Measurements from ENCODE around the gene TMEM151A.
A peak's percentile ranks its signal among the peaks of the same experiment; 100 is the strongest.

TMEM151A gene

GRCh38 chr11:66283461-66284105, 8.1 kb upstream of the TMEM151A start:
- no peak for DNase-seq

GRCh38 chr11:66284526-66285078, 7.1 kb upstream of the TMEM151A start:
- DNase-seq: no peak

- DNase-seq: no peak
Measured at GRCh38 chr11:66285250-66285947, 6.3 kb upstream of the TMEM151A start.

- DNase-seq: no peak
Measured at GRCh38 chr11:66286699-66287098, 5.0 kb upstream of the TMEM151A start.

GRCh38 chr11:66287211-66287888, 4.3 kb upstream of the TMEM151A start:
- no peak for DNase-seq

GRCh38 chr11:66287889-66288670, 3.6 kb upstream of the TMEM151A start:
- DNase-seq: no peak

- DNase-seq: peak; percentile 97
Measured at GRCh38 chr11:66288671-66289547, 2.8 kb upstream of the TMEM151A start, which contains the start of gene YIF1A. YIF1A (minus strand) TSS chr11:66289143; CDS start chr11:66288985, 158 bp downstream.

GRCh38 chr11:66289548-66290329, 2.0 kb upstream of the TMEM151A start:
- DNase-seq: peak; percentile 49

GRCh38 chr11:66290330-66290621, 1.4 kb upstream of the TMEM151A start:
- no peak for DNase-seq

- DNase-seq: no peak
Measured at GRCh38 chr11:66291303-66291705, 390 bp upstream of the TMEM151A start.

GRCh38 chr11:66292543-66293332, 1.0 kb downstream of the TMEM151A start:
- DNase-seq: no peak

- DNase-seq: no peak
Measured at GRCh38 chr11:66293352-66293751, 1.7 kb downstream of the TMEM151A start.

- no peak for DNase-seq
Measured at GRCh38 chr11:66293777-66294625, 2.3 kb downstream of the TMEM151A start.

- DNase-seq: no peak
Measured at GRCh38 chr11:66294626-66295620, 3.2 kb downstream of the TMEM151A start.

GRCh38 chr11:66297610-66298009, 5.9 kb downstream of the TMEM151A start:
- DNase-seq: no peak

- no peak for DNase-seq
Measured at GRCh38 chr11:66299186-66299585, 7.5 kb downstream of the TMEM151A start.

GRCh38 chr11:66302656-66303055, 11.0 kb downstream of the TMEM151A start:
- no peak for DNase-seq

- no peak for DNase-seq
Measured at GRCh38 chr11:66309475-66309874, 17.8 kb downstream of the TMEM151A start.
